ENCODE results near the gene TRMT61A. TPM values are rescaled to one million over a fixed set of nuclear protein-coding genes. Genes with fewer than 3 reads are reported as not detected.

TRMT61A gene
- total RNA-seq, 1 donor from 2014 or later = 17.1 TPM

DNA sequence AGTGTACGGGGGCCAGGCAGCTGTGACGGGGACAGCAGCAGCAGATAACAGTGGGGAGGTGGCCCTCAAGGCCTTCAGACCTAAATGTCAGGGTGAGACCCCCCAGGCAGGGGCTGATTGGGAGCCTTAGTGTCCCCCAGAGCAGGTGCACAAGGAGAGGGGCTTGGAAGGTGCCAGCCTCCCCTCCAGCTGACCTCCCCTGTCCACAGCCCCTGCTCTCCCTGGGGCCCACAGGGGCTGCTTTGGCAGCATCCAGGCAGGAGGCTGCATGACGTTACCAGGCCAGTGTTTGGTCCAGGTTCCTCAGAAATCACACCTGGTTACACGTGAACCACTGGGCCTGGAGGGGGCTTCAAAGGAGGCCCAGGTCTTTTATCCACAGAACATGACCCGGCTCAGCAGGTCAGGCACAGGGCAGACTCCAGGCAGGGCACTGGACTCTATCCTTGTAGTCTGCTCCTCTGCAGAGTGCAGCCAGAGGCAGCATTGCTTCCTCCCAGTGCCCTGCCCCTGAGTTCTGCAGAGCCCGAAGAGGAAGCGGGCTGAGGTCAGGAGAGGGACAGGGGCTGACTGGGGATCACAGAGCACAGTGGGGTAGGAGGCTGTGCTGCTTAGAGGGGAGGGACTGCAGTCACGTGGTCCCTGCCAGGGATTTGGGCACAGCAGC lies 2.6 kb upstream of the TRMT61A start:
- Histone ChIP-seq H3K36me3 (ENCODE audit: control insufficient read depth, insufficient read depth, low read length) (no peaks in the 10 kb centered on the region), H3K27me3 (ENCODE audit: control insufficient read depth, insufficient read depth, low read length) (peaks cover 12% of the 10 kb centered on the region), H3K4me3 (ENCODE audit: low read depth, low read length) (no peak overlapping the region)
- no peak for DNase-seq (ENCODE audit: low read depth)
- TF ChIP-seq, protein P1, sequence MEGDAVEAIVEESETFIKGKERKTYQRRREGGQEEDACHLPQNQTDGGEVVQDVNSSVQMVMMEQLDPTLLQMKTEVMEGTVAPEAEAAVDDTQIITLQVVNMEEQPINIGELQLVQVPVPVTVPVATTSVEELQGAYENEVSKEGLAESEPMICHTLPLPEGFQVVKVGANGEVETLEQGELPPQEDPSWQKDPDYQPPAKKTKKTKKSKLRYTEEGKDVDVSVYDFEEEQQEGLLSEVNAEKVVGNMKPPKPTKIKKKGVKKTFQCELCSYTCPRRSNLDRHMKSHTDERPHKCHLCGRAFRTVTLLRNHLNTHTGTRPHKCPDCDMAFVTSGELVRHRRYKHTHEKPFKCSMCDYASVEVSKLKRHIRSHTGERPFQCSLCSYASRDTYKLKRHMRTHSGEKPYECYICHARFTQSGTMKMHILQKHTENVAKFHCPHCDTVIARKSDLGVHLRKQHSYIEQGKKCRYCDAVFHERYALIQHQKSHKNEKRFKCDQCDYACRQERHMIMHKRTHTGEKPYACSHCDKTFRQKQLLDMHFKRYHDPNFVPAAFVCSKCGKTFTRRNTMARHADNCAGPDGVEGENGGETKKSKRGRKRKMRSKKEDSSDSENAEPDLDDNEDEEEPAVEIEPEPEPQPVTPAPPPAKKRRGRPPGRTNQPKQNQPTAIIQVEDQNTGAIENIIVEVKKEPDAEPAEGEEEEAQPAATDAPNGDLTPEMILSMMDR (IDR thresholded peaks at IDR 0.05; ENCODE audit: insufficient read depth, low read length, poor library complexity, severe bottlenecking) = no peak

DNA sequence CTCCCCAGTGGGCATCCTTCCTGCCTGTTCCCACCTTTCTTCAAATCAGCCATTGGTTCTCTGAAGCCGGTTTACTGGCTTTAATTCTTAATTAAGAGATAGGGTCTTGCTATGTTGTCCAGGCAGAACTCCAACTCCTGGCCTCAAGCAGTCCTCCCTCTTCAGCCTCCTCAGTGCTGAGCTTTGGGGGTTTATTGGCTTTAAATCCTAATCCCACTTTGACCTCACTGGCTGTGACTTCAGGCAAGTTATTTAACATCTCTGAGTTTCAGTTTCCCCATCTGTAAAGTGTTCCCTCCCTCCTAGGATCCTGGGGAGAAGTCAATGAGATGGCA lies 2.1 kb upstream of the TRMT61A start:
- TF ChIP-seq, protein P1 (IDR thresholded peaks at IDR 0.05; ENCODE audit: insufficient read depth, low read length, poor library complexity, severe bottlenecking) = no peak
- no peak for DNase-seq (ENCODE audit: low read depth)
- H3K36me3 ChIP-seq (ENCODE audit: control insufficient read depth, insufficient read depth, low read length) = no peaks in the 10 kb centered on the region
- H3K4me3 ChIP-seq (ENCODE audit: low read depth, low read length) = no peak overlapping the region
- H3K27me3 ChIP-seq (ENCODE audit: control insufficient read depth, insufficient read depth, low read length) = peaks cover 12% of the 10 kb centered on the region

DNA sequence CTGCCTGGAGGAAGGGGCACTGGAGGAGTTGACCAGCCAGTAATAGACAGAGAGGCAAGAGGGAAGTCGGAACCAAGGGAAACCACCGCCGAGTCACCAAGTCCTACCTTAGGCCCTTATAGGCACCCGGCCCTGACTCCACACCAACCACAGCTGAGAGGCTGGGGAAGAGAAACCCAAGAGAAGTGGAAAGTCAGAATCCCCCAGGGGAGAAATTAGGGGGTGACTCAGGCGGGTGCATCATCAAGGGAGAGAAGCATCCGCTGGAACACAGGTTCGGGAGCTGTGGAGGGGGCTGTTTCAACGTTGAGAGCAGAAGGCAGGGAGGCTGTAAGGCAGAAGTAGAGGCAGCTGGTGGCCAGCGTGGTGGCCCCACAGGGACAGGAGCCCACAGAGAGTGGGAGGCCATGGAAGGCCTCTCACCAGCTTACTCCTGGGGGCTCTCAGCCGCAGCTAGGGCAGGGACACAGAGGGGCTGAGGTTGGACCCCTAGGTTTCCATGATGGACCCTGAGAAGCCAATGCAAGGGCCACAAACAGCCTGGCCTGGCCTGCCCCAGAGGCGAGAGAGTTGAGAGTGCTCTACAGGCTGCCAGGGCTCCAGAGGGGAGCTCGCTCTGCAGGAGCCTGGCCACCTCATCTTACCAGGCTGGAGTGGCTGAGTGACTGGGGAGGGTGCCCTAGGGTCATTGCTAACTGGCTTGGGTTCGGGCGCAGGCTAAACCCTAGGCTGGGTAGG lies 1.4 kb upstream of the TRMT61A start:
- no peak for DNase-seq (ENCODE audit: low read depth)
- Histone ChIP-seq H3K4me3 (ENCODE audit: low read depth, low read length) (no peak overlapping the region), H3K36me3 (ENCODE audit: control insufficient read depth, insufficient read depth, low read length) (no peaks in the 10 kb centered on the region), H3K27me3 (ENCODE audit: control insufficient read depth, insufficient read depth, low read length) (peaks cover 8% of the 10 kb centered on the region)
- TF ChIP-seq, protein P1 (IDR thresholded peaks at IDR 0.05; ENCODE audit: insufficient read depth, low read length, poor library complexity, severe bottlenecking) = no peak

DNA sequence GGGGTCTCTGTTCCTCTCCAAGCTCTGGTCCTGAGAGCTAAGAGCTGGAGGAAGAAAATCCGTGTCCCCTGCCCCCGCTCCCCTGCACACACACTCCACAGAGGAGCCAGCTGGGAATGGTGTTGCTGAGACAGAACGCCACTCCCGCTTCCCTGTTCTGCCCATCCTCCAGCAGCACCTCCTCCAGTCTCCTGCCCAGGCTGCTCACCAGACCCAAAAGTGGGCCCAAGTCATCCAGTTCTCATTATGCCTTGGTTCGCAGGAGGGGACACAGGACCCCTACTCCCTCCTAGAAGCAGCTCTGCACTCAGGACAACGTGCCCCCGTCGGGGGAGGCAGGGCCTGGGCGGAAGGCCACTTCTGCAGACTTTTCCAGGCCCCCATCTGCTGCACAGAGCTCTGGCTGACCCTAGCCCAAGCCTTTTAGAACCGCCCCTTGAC lies 830 bp upstream of the TRMT61A start:
- TF ChIP-seq, protein P1 (IDR thresholded peaks at IDR 0.05; ENCODE audit: insufficient read depth, low read length, poor library complexity, severe bottlenecking) = no peak
- H3K4me3 ChIP-seq (ENCODE audit: low read depth, low read length) = peak overlapping the region; percentile 91
- H3K36me3 ChIP-seq (ENCODE audit: control insufficient read depth, insufficient read depth, low read length) = no peaks in the 10 kb centered on the region
- H3K27me3 ChIP-seq (ENCODE audit: control insufficient read depth, insufficient read depth, low read length) = peaks cover 2% of the 10 kb centered on the region
- no peak for DNase-seq (ENCODE audit: low read depth)

DNA sequence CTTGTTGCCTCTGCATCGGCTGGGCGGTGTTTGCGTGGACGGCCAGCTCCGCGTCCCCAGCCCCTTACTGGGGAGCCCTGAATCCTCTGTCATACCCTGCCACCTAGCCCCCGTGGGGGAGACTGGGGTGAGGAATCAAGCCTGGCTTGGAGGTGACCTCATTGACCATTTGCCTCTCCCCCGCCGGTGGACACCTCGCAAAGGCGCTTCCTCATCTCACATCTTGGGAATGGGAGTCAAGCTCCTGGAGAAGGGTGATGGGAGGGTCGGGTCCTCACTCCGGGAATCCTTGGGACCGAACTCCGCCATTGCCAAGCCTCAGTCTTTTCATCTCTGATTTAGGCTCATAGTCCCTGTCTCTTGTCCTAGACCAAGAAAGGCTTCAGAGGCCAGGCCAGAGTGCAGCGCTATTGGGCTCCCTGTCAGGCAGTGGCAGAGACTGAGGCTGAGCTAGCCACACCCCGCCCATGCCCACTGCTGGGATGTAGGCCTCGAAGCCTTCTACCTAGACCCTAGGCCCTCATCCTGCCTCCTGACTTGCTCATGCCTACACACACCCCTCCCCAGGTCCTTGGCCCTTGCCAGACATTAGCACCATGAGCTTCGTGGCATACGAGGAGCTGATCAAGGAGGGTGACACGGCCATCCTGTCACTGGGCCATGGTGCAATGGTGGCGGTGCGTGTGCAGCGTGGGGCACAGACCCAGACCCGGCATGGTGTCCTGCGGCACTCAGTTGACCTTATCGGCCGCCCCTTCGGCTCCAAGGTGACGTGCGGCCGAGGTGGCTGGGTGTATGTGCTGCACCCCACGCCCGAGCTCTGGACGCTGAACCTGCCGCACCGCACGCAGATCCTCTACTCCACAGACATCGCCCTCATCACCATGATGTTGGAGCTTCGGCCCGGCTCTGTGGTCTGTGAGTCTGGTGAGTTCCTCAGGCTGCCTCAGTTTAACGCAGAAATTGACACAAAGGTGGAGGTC lies 678 bp downstream of the TRMT61A start:
- peak overlapping the region; percentile 91 for H3K4me3 ChIP-seq (ENCODE audit: low read depth, low read length)
- no peaks in the 10 kb centered on the region for H3K36me3 ChIP-seq (ENCODE audit: control insufficient read depth, insufficient read depth, low read length)
- TF ChIP-seq, protein P1 (IDR thresholded peaks at IDR 0.05; ENCODE audit: insufficient read depth, low read length, poor library complexity, severe bottlenecking) = no peak
- no peaks in the 10 kb centered on the region for H3K27me3 ChIP-seq (ENCODE audit: control insufficient read depth, insufficient read depth, low read length)
- DNase-seq (ENCODE audit: low read depth) = no peak
